LHCN-M2 (cell line): ENCODE results near the gene ANKIB1. TPM values are rescaled to one million over a fixed set of nuclear protein-coding genes. Genes with fewer than 3 reads are reported as not detected.

Experiments
- DNase-seq: peaks from one replicate; pipeline ENCODE4 v3.0.0-alpha.2; 2012; ENCODE audit warnings: low read depth
- total RNA-seq: library from RNA; depleted of rRNA; stranded (reverse); fragments of >200 nt; gene quantifications from 2 replicates; pipeline ENCODE4 v1.2.3, GENCODE V29; 2014

Gene ANKIB1
- total RNA-seq, 1 experiment from 2014 or later = 42.9 TPM

DNA sequence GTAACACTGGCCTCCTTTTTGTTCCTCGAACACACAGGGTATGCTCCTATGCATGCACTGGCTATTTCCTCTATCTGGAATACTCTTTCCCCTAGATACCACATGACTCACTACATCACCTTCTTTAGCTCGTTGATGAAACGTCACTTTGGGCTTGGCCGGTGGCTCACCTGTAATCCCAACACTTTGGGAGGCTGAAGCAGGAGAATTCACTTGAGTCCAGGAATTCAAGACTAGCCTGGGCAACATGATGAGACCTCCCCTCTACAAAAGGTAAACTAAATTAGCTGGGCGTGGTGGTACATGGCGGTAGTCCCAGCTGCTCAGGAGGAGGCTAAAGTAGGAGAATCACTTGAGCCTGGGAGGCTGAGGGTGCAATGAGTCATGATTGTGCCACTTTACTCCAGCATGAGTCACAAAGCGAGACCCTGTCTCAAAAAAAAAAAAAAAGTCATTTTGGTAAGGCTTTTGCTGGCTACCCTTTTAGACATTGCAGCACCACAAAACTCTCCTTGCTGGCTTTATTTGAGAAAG lies 14.5 kb downstream of the ANKIB1 start:
- peak; percentile 27 for DNase-seq

- DNase-seq = no peak
These were observed 20.9 kb downstream of the ANKIB1 start for GRCh38 chr7:92266415-92267241.

DNA sequence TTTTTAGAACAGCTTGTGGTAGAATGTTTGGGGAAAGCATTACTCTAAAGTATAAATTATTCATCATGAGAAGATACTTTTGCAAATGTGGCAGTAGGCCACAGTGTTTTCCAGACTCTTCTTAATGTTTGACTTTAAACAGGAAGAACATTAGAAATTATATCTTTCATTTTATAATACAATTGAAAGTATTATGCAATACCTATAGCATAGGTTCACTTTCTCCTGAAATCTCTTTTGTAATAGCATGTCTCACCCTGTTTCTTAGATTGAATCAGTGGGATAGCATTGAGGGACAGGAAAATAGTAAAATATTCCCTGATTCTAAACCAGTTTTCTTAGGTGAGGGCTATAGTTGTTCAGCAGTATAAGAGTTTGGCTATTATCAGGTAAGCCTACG lies 23.1 kb downstream of the ANKIB1 start:
- DNase-seq = no peak

- no peak for DNase-seq
These were observed 29.6 kb downstream of the ANKIB1 start for GRCh38 chr7:92275327-92275726.

DNA sequence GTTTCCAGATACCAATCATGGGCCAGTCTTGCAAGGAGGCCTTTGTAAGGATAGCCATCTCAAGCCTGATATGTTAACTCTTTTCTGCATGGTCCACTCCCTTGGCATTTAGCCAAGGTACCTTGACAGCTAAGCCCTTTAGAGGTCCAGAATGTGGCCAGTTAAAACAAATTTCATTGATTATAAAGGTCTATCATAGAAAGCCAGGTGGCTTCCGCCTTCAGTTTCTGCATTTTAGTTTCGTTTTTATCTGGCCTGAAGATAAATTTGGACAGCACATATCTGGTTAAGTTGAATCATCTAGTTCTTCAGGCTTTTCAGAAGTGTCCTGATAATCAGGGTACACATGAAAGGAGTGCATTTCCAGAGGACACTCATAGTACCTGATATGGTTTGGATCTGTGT lies 30.7 kb downstream of the ANKIB1 start:
- no peak for DNase-seq

DNA sequence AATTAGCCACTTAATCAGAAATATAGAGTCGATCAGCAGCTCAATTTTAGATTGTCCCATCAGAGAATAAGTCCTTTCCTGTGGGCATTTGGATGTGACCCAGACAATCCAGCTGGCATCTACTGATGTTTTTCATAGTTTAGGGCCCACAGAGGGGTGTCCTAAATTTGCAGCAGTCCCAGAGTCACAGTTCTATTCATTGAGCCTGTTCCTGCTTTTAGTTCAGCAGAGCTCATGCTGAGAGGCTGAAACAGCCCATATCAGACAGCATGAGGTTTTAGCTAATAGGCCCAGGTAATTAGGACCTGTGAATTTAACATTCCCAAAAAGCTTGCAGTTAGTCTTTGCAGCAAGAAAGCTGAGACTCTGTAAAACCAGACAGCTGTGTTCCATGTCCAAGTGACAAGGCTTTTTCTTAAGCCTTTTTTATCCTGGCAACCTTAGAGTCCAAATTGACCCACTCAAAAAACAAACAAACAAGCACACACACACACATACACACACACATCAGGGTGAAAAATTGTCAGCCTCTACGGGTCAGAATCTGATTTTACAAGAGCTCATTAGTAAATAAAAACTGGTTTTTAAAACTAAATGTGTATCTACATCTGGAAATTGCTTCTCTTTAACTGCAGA lies 33.7 kb downstream of the ANKIB1 start:
- DNase-seq = peak; percentile 61

DNA sequence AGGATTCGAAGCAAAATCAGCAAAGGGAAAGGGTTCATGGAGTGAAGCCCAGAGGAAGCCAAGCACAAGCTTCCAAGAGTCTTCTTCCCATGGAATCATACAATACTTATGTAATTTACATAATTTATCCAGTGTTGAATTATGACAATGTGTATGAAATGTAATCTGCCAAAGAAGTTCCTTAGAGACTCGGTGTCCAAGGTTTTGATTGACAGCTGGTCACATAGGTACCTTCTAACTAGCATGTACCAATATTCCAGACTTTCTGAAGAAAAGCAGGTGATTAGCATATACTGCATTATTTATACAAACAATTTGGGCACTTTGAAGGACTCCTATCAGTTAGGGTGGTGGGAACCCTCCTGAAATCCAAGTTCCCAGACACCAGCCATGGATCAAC lies 35.3 kb downstream of the ANKIB1 start:
- DNase-seq = no peak

DNA sequence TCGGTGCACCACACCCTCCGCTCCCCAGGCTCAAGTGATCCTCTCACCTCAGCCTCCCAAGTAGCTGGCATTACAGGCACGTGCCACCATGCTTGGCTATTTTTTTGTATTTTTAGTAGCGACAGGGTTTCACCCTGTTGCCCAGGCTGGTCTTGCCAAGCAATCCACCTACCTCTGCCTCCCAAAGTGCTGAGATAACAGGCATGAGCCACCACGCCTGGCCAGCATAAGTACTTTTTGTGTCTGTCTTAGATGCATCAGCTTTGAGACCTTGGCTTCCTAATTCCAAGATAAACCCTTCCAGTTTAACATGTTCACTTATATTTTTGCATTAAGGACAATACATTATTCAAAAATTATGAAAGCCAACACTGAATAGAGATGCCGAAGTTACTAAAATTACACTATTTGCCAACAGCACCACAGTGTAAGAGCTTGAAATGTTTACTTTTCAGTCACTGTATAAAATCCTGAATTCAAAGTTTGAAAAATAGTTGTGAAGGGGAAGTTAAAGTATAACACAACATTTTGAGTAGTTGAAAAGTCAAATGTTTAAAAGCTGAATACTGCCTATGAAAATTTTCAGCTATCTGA lies 36.5 kb downstream of the ANKIB1 start:
- no peak for DNase-seq

DNA sequence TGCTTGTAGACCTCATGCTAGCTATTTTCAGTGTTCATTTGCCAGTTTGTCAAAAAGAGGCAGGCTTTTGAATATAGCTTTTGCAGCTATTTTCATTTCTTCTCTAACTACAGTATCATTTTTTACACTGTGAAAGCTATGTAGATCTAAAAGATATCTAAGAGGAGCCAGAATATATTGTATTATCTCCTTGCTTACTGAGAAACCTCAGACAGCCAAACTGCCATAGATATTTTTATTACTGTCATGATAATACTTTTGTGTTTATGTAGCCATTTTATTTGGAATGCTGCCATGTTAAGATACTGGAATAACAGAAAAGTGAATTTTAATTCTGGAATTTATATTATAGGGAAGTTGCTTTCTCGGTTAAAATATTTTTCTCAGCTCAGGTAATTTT lies 37.2 kb downstream of the ANKIB1 start:
- no peak for DNase-seq

- DNase-seq = no peak
These were observed 43.5 kb downstream of the ANKIB1 start for GRCh38 chr7:92289321-92289720.

GRCh38 chr7:92292981-92293380 lies 47.2 kb downstream of the ANKIB1 start:
- DNase-seq = no peak

GRCh38 chr7:92293896-92294590 lies 48.3 kb downstream of the ANKIB1 start:
- no peak for DNase-seq

- peak; percentile 37 for DNase-seq
These were observed 49.6 kb downstream of the ANKIB1 start for GRCh38 chr7:92295391-92295790.

DNA sequence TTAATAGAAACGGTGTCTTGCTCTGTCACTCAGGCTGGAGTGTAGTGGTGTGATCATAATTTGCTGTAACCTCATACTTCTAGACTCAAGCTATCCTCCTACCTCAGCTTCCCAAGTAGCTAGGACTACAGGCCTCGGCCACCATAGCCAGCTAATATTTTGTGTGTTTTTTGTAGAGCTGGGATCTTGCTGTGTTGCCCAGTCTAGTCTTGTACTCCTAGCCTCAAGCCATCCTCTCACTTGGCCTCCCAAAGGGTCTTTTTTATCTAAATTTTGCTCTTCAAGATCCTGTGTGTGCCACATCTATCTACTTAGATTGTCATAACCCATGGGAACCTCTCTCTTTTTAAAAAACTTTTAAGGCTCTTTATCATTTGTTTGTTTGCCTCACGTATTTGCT lies 50.5 kb downstream of the ANKIB1 start:
- DNase-seq = no peak

DNA sequence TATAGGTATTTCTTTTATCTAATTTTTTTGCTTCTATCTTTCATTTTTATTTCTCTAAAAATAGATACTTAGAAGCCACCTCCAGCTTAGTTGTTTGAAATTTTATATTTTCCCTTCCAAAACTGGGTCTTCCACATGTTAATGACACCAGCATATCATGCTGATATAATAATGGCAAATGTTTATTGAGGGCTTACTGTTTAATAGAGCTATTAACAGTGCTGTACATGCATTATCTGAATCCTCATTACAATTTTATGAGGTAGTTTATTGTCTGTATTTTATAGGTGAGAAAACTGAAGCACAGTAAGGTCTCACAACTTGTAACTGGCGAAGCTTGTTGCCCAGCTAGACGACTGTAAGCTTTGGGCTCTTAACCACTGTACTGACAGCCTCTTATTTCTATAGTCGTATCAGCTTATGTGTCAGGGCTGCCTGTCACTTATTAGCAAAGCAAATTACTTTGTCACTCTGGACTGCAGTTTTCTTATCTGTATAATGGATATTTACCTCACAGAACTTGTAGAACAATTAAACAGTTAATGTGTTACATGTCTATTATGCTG lies 51.2 kb downstream of the ANKIB1 start:
- no peak for DNase-seq

- no peak for DNase-seq
These were observed 52.0 kb downstream of the ANKIB1 start for GRCh38 chr7:92297736-92298135.

- DNase-seq = no peak
These were observed 58.0 kb downstream of the ANKIB1 start for GRCh38 chr7:92303761-92304160.

DNA sequence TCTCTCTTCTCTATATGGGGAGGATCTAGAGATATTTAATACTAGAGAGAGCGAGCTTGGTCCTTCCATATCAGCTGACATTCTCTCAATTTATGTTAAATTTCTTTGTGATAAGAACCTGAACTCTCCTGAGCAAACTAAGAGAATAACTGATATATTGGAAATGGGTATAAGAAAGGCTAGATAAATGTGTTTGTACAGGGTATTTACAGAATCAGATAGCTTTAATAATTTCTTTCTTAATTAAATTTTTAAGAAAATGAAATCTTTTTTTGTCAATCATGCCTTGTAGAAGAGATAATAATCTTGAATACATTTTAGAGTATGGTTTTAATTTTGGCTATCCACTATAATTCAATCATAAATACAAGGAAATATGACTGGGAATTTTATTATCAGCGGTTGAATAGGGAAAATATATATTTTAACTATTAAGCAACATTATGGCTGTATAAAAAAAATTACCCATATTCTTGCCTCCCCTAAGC lies 58.7 kb downstream of the ANKIB1 start:
- DNase-seq = no peak

DNA sequence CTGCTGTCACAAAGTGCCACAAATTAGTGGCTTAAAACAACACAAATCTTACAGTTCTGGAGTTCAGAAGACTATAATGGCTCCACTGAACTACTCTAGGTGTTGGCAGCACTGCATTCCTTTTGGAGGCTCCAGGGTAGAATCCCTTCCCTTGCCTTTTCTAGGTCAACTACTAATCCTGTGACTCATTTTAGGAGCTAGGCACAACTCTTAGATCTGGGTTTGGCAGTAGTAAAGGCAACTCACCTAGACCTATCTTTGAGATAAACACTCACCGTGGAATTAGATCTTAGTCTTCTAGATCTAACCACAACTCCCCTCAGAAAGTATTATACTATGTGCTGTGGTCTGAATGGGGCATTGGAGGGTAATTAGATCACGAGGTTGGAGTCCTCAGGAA lies 60.4 kb downstream of the ANKIB1 start:
- peak; percentile 6 for DNase-seq

GRCh38 chr7:92313055-92313454 lies 67.3 kb downstream of the ANKIB1 start:
- no peak for DNase-seq

- no peak for DNase-seq
These were observed 73.5 kb downstream of the ANKIB1 start for GRCh38 chr7:92319243-92319642.
